ENCODE measurements around the gene IFNG-AS1.

DNA sequence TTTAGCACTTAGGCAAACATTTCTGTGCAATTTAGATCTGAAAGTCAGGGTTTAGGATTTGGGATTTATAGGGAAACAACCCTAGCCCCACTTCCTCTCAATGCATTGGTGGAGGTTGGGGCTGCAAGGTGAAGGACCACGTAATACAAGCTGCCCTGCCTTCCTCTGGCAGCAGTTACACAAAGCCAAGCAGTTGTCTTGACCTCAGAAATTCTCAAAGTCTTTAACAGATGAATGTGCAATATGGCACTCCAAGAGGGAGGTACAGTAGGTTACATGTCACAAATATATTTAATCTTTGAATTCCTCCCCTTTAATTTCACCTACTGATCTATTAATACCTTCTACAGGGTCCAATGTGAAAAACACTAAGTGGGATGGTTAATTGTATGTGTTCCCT, 23.9 kb downstream of the IFNG-AS1 start:
- TF ChIP-seq CTCF (conservative IDR thresholded peaks at IDR 0.05; ENCODE audit: low read depth, low read length) (no peak), EZH2phosphoT487 (IDR thresholded peaks at IDR 0.05; ENCODE audit: borderline replicate concordance, low read length) (no peak)

All from PC-3 (cell line).